Neural progenitor cell (in vitro differentiated cells): ENCODE results near the gene DYSF.

Experiments used
- CTCF ChIP-seq: fragments of 200-600 bp; sonication (generic); IDR thresholded peaks from 2 replicates; pipeline ENCODE4 v1.5.1; 2017; ENCODE audit warnings: antibody characterized with exemption, mild to moderate bottlenecking
- EZH2 ChIP-seq: fragments of 200-600 bp; sonication (generic); IDR thresholded peaks from 2 replicates; pipeline ENCODE4 v1.6.1; 2017; ENCODE audit warnings: antibody characterized with exemption, mild to moderate bottlenecking, moderate library complexity
- EZH2phosphoT487 ChIP-seq: fragments of 200-600 bp; sonication (generic); IDR thresholded peaks from 2 replicates; pipeline ENCODE4 v1.6.1; 2017; ENCODE audit warnings: antibody characterized with exemption

GRCh38 chr2:71602115-71602495 is 148.7 kb downstream of the DYSF start:
- TF ChIP-seq CTCF = no peak
- TF ChIP-seq EZH2 = no peak
- no peak for TF ChIP-seq EZH2phosphoT487
